IMR-90 (cell line): ENCODE results near the gene LAMTOR3.

ENCODE experiments used
- MAFK ChIP-seq: IDR thresholded peaks from 2 replicates; pipeline ENCODE4 v1.6.1; 2012; ENCODE audit warnings: low read depth, low read length, improper control_type of control experiment
- MAZ ChIP-seq: IDR thresholded peaks from 2 replicates; pipeline ENCODE4 v1.6.1; 2012; ENCODE audit warnings: low read depth, mild to moderate bottlenecking, low read length, improper control_type of control experiment, moderate library complexity, borderline replicate concordance
- MXI1 ChIP-seq: IDR thresholded peaks from 2 replicates; pipeline ENCODE4 v1.6.1; 2012; ENCODE audit warnings: low read depth, mild to moderate bottlenecking, low read length, moderate library complexity, borderline replicate concordance
- POLR2A ChIP-seq: IDR thresholded peaks from 2 replicates; pipeline ENCODE4 v1.6.1; 2012; ENCODE audit warnings: mild to moderate bottlenecking, low read depth, low read length
- RAD21 ChIP-seq: IDR thresholded peaks from 2 replicates; pipeline ENCODE4 v1.6.1; 2012; ENCODE audit warnings: low read length, improper control_type of control experiment
- RCOR1 ChIP-seq: IDR thresholded peaks from 2 replicates; pipeline ENCODE4 v1.6.1; 2012; ENCODE audit warnings: mild to moderate bottlenecking, low read length, improper control_type of control experiment; ENCODE audit not compliant: insufficient replicate concordance
- RFX5 ChIP-seq: IDR thresholded peaks from 2 replicates; pipeline ENCODE4 v1.8.0; 2012; ENCODE audit warnings: low read depth, mild to moderate bottlenecking, low read length, moderate library complexity
- SMC3 ChIP-seq: fragments of 150-350 bp; IDR thresholded peaks from 2 replicates; pipeline ENCODE4 v1.6.1; 2016; ENCODE audit warnings: low read depth, mild to moderate bottlenecking, antibody characterized with exemption, low read length, moderate library complexity
- TF ChIP-seq, protein P1 (sequence below): conservative IDR thresholded peaks from 2 replicates; pipeline ENCODE4 v1.5.1; 2012; ENCODE audit warnings: mild to moderate bottlenecking, low read depth, low read length, improper control_type of control experiment
- TF ChIP-seq, protein P2 (sequence below): fragments of 150-350 bp; IDR thresholded peaks from 2 replicates; pipeline ENCODE4 v1.6.1; 2016; ENCODE audit warnings: low read depth, mild to moderate bottlenecking, low read length, moderate library complexity, borderline replicate concordance
- TF ChIP-seq, protein P3 (sequence below): fragments of 150-350 bp; IDR thresholded peaks from 2 replicates; pipeline ENCODE4 v1.6.1; 2017; ENCODE audit warnings: mild to moderate bottlenecking, antibody characterized with exemption, low read length, low read depth

DNA sequence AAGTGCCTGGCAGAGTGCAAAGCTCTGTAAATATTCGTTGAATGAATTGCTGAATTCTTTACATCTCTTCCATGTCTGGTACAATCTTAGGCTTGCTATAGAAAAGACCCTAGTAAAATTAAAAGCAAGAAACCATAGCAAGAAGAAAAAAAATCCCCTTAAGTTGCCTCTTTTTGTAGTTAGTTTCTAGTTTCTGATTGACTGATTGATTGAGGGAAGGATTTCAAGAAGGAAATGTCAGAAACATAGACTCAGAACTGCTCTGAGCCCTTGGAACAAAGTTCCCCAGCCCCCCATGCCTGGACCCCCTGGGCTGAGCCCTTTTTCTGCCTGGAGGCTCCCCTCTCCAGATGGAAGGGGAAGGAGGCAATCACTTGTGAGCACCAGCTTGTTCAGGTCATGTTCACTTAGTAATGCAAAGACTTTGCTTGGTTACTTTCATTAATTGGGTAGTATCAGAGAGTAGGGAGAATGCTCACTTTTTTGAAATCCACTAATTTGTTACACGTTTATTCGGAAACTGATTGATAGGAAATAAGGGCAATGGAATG is 42.0 kb downstream of the LAMTOR3 start:
- TF ChIP-seq, protein P1, sequence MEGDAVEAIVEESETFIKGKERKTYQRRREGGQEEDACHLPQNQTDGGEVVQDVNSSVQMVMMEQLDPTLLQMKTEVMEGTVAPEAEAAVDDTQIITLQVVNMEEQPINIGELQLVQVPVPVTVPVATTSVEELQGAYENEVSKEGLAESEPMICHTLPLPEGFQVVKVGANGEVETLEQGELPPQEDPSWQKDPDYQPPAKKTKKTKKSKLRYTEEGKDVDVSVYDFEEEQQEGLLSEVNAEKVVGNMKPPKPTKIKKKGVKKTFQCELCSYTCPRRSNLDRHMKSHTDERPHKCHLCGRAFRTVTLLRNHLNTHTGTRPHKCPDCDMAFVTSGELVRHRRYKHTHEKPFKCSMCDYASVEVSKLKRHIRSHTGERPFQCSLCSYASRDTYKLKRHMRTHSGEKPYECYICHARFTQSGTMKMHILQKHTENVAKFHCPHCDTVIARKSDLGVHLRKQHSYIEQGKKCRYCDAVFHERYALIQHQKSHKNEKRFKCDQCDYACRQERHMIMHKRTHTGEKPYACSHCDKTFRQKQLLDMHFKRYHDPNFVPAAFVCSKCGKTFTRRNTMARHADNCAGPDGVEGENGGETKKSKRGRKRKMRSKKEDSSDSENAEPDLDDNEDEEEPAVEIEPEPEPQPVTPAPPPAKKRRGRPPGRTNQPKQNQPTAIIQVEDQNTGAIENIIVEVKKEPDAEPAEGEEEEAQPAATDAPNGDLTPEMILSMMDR = no peak
- TF ChIP-seq MXI1 = no peak
- TF ChIP-seq MAFK = no peak
- TF ChIP-seq, protein P2, sequence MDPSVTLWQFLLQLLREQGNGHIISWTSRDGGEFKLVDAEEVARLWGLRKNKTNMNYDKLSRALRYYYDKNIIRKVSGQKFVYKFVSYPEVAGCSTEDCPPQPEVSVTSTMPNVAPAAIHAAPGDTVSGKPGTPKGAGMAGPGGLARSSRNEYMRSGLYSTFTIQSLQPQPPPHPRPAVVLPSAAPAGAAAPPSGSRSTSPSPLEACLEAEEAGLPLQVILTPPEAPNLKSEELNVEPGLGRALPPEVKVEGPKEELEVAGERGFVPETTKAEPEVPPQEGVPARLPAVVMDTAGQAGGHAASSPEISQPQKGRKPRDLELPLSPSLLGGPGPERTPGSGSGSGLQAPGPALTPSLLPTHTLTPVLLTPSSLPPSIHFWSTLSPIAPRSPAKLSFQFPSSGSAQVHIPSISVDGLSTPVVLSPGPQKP = no peak
- no peak for TF ChIP-seq RCOR1
- TF ChIP-seq RFX5 = no peak
- TF ChIP-seq POLR2A = no peak
- TF ChIP-seq SMC3 = no peak
- TF ChIP-seq MAZ = no peak
- TF ChIP-seq, protein P3, sequence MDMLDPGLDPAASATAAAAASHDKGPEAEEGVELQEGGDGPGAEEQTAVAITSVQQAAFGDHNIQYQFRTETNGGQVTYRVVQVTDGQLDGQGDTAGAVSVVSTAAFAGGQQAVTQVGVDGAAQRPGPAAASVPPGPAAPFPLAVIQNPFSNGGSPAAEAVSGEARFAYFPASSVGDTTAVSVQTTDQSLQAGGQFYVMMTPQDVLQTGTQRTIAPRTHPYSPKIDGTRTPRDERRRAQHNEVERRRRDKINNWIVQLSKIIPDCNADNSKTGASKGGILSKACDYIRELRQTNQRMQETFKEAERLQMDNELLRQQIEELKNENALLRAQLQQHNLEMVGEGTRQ = no peak
- TF ChIP-seq RAD21 = no peak
